ENCODE results near the gene BPIFA3.
A peak's percentile ranks its signal among the peaks of the same experiment; 100 is the strongest.

- peak in 2 of 3 experiments; percentile 20 to 26; a peak in 3 of 6 replicates for TF ChIP-seq CTCF (IDR thresholded peaks at IDR 0.05 in 2 of 3, conservative IDR thresholded peaks at IDR 0.05 in 1 of 3; ENCODE audit: borderline replicate concordance in 1 of 3, insufficient read depth in 1 of 3, low read depth in 2 of 3, low read length in 2 of 3)
- no peak for TF ChIP-seq EZH2 (IDR thresholded peaks at IDR 0.05)
- TF ChIP-seq FOSL1 (IDR thresholded peaks at IDR 0.05; ENCODE audit: low read depth) = no peak
- TF ChIP-seq ATF3 (IDR thresholded peaks at IDR 0.05) = no peak
- TF ChIP-seq POLR2A (IDR thresholded peaks at IDR 0.05; ENCODE audit: borderline replicate concordance, extremely low read depth, insufficient read depth, insufficient read length) = no peak
- TF ChIP-seq REST (IDR thresholded peaks at IDR 0.05; ENCODE audit: low read depth) = no peak
- no peak for TF ChIP-seq JUND (IDR thresholded peaks at IDR 0.05)
- TF ChIP-seq RAD21 (IDR thresholded peaks at IDR 0.05; ENCODE audit: low read depth) = no peak
- no peak for TF ChIP-seq YY1 (IDR thresholded peaks at IDR 0.05; ENCODE audit: extremely low read depth, insufficient replicate concordance, low read depth, low read length)
- TF ChIP-seq SRF (IDR thresholded peaks at IDR 0.05; ENCODE audit: low read depth) = no peak
- no peak for TF ChIP-seq ELF1 (IDR thresholded peaks at IDR 0.05; ENCODE audit: borderline replicate concordance, low read depth)
These were observed 35.6 kb upstream of the BPIFA3 start for GRCh38 chr20:33181482-33182093.

Data from HCT116 (cell line).